WTC11 (cell line): ENCODE results near the gene ANKRD53.

Experiments used
- ATF1 ChIP-seq: sonication (generic); formaldehyde crosslinking; IDR thresholded peaks from 2 replicates; pipeline ENCODE4 v1.8.1; 2023; ENCODE audit warnings: mild to moderate bottlenecking, moderate library complexity, missing genetic modification reagents
- GABPB1 ChIP-seq: sonication (generic); formaldehyde crosslinking; IDR thresholded peaks from 2 replicates; pipeline ENCODE4 v1.8.1; 2023; ENCODE audit warnings: mild to moderate bottlenecking, missing genetic modification reagents
- MAX ChIP-seq: sonication (generic); formaldehyde crosslinking; IDR thresholded peaks from 2 replicates; pipeline ENCODE4 v1.8.0; 2022; ENCODE audit warnings: mild to moderate bottlenecking, missing genetic modification reagents
- ZNF138 ChIP-seq: sonication (generic); formaldehyde crosslinking; conservative IDR thresholded peaks from 2 replicates; pipeline ENCODE4 v1.8.1; 2022; ENCODE audit warnings: mild to moderate bottlenecking, moderate library complexity, missing genetic modification reagents
- ZNF416 ChIP-seq: fragments of 250-450 bp; sonication (Bioruptor Pico); IDR thresholded peaks from 2 replicates; pipeline ENCODE4 v1.9.0; 2021; ENCODE audit warnings: mild to moderate bottlenecking, inconsistent platforms
- ZNF423 ChIP-seq: fragments of 250-450 bp; sonication (Bioruptor Pico); IDR thresholded peaks from 2 replicates; pipeline ENCODE4 v2.1.2; 2022; ENCODE audit warnings: mild to moderate bottlenecking, moderate library complexity
- TF ChIP-seq, protein P1 (sequence below): fragments of 200-600 bp; IDR thresholded peaks from 2 replicates; pipeline ENCODE4 v1.8.0; 2022; ENCODE audit warnings: antibody characterized with exemption

- TF ChIP-seq, protein P1, sequence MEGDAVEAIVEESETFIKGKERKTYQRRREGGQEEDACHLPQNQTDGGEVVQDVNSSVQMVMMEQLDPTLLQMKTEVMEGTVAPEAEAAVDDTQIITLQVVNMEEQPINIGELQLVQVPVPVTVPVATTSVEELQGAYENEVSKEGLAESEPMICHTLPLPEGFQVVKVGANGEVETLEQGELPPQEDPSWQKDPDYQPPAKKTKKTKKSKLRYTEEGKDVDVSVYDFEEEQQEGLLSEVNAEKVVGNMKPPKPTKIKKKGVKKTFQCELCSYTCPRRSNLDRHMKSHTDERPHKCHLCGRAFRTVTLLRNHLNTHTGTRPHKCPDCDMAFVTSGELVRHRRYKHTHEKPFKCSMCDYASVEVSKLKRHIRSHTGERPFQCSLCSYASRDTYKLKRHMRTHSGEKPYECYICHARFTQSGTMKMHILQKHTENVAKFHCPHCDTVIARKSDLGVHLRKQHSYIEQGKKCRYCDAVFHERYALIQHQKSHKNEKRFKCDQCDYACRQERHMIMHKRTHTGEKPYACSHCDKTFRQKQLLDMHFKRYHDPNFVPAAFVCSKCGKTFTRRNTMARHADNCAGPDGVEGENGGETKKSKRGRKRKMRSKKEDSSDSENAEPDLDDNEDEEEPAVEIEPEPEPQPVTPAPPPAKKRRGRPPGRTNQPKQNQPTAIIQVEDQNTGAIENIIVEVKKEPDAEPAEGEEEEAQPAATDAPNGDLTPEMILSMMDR, result peak; percentile 87
- TF ChIP-seq ZNF138 (CRISPR knock-in tag) (no peak), ATF1 (CRISPR knock-in tag) (no peak), GABPB1 (CRISPR knock-in tag) (no peak), ZNF416 (CRISPR knock-in tag) (no peak), ZNF423 (CRISPR knock-in tag) (no peak), MAX (peak; percentile 10; the same call in 1 of the 2 replicates)
These were observed 22.6 kb downstream of the ANKRD53 start for GRCh38 chr2:71000780-71001591.
